Measurements from ENCODE around the gene GOT1.

The GOT1 gene

DNA sequence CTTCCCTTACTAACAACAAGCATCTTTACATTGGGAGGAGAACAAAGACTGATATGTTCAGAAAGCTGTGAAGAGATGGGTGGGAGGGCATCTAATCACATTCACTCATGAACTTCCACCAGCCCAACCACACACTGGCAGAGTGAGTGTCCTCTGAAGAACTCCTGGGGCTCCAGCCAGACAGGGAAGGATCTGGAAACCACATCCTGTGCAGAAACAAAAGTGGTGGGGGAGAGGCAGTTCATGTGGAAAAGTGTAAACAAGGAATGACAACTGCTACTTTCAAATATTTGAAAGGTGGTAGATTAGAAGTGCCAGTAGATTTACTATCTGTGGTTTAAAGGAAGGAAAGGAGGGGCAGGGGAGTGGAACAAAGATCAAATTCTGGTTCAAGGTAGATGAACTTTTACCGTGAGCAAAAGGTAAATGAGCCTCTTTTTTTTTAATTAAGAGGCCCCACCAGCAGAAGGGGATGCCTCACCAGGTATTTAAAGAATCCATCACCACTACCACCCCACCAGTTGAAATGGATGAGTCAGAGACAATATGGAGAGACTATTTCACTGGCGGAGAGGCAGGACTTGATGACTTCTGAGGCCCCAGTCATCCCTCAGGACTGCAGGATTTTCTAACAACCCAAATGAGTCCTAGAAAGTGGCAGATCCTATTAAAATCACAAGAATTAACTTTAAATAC, 34.5 kb downstream of the GOT1 start:
- H3K36me3 ChIP-seq, result peaks cover 44% of the 10 kb centered on the region
- no peak overlapping the region for H3K27ac ChIP-seq

DNA sequence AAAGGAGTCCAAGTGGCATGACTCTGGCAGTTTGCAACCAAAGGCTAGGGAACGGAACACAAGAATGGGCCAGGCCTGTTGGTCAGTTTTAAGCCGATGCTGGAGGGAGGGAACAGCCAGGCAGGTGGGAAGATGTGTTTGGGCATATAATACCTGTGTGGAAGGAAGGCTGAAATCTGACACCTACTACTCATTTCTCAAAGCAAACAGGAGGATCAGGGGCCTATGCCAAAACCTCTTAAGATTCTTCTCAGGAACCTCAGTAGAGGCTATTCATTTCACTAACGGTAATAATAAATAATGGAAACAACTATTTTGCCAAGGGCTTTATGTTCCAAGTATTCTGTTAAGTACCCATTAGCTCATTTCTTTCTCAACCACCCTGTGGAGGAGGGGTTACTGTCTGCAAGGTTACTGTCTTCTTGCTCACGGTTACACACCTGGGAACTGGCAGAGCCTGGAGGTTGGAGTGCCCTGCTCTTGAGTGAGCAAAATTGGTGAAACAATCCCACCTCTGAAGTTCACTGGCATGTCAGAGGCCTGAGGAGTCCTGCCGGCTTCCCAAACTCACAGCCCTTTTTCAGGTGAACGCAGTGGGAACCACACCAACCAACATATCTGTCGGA, 35.5 kb downstream of the GOT1 start:
- TF ChIP-seq, protein P1, sequence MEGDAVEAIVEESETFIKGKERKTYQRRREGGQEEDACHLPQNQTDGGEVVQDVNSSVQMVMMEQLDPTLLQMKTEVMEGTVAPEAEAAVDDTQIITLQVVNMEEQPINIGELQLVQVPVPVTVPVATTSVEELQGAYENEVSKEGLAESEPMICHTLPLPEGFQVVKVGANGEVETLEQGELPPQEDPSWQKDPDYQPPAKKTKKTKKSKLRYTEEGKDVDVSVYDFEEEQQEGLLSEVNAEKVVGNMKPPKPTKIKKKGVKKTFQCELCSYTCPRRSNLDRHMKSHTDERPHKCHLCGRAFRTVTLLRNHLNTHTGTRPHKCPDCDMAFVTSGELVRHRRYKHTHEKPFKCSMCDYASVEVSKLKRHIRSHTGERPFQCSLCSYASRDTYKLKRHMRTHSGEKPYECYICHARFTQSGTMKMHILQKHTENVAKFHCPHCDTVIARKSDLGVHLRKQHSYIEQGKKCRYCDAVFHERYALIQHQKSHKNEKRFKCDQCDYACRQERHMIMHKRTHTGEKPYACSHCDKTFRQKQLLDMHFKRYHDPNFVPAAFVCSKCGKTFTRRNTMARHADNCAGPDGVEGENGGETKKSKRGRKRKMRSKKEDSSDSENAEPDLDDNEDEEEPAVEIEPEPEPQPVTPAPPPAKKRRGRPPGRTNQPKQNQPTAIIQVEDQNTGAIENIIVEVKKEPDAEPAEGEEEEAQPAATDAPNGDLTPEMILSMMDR (IDR thresholded peaks at IDR 0.05; ENCODE audit: low read depth, low read length), result no peak
- Histone ChIP-seq H3K9me3 (ENCODE audit: severe bottlenecking) (no peaks in the 10 kb centered on the region), H3K27ac (no peak overlapping the region), H3K36me3 (peaks cover 37% of the 10 kb centered on the region), H3K27me3 (ENCODE audit: insufficient read depth, low read depth, severe bottlenecking) (no peaks in the 10 kb centered on the region), H3K4me3 (ENCODE audit: low read depth, low read length) (no peak overlapping the region)
- DNase-seq, result no peak

More for the DNA sequence above, 34.5 kb downstream of the GOT1 start:
- Histone ChIP-seq H3K4me3 (ENCODE audit: low read depth, low read length) (no peak overlapping the region), H3K9me3 (ENCODE audit: severe bottlenecking) (no peaks in the 10 kb centered on the region), H3K27me3 (ENCODE audit: insufficient read depth, low read depth, severe bottlenecking) (no peaks in the 10 kb centered on the region)
- TF ChIP-seq, protein P1 (IDR thresholded peaks at IDR 0.05; ENCODE audit: low read depth, low read length), result no peak
- no peak for DNase-seq

- no peaks in the 10 kb centered on the region for H3K9me3 ChIP-seq (ENCODE audit: severe bottlenecking)
- no peak overlapping the region for H3K4me3 ChIP-seq (ENCODE audit: low read depth, low read length)
- no peak overlapping the region for H3K27ac ChIP-seq
- no peak for DNase-seq
- TF ChIP-seq, protein P1 (IDR thresholded peaks at IDR 0.05; ENCODE audit: low read depth, low read length), result no peak
- no peaks in the 10 kb centered on the region for H3K27me3 ChIP-seq (ENCODE audit: insufficient read depth, low read depth, severe bottlenecking)
- peaks cover 31% of the 10 kb centered on the region for H3K36me3 ChIP-seq
These were observed 36.2 kb downstream of the GOT1 start for GRCh38 chr10:99394256-99394655.

GRCh38 chr10:99393683-99394082, 36.7 kb downstream of the GOT1 start:
- DNase-seq, result no peak
- Histone ChIP-seq H3K9me3 (ENCODE audit: severe bottlenecking) (no peaks in the 10 kb centered on the region), H3K36me3 (peaks cover 25% of the 10 kb centered on the region), H3K4me3 (ENCODE audit: low read depth, low read length) (no peak overlapping the region), H3K27me3 (ENCODE audit: insufficient read depth, low read depth, severe bottlenecking) (no peaks in the 10 kb centered on the region), H3K27ac (no peak overlapping the region)
- TF ChIP-seq, protein P1 (IDR thresholded peaks at IDR 0.05; ENCODE audit: low read depth, low read length), result no peak

DNA sequence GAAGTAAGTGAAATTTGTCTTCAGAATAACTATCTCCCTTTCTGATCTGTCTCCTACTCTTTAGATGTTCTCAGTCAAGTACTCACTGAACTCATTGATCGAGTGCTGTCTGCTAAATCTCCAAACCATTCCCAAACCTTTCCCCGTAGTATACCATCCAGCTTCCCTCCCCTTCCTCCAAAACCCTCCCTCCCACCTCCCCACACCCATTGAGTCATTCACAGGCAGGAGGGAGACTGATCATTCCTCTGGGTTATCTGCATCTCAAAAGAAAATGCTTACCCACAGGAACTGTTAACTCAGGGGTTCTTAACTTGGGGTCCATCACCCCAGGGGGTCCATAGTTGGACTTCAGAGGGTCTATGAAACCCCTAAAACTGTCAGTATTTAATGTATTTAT, 37.4 kb downstream of the GOT1 start:
- no peak overlapping the region for H3K4me3 ChIP-seq (ENCODE audit: low read depth, low read length)
- H3K27me3 ChIP-seq (ENCODE audit: insufficient read depth, low read depth, severe bottlenecking), result no peaks in the 10 kb centered on the region
- no peak for DNase-seq
- H3K9me3 ChIP-seq (ENCODE audit: severe bottlenecking), result no peaks in the 10 kb centered on the region
- no peak overlapping the region for H3K27ac ChIP-seq
- peaks cover 19% of the 10 kb centered on the region for H3K36me3 ChIP-seq
- TF ChIP-seq, protein P1 (IDR thresholded peaks at IDR 0.05; ENCODE audit: low read depth, low read length), result no peak
